GM12873 (cell line): ENCODE data around the gene FYN.
A peak's percentile ranks its signal among the peaks of the same experiment; 100 is the strongest.

Experiments used
- CTCF ChIP-seq: IDR thresholded peaks from 2 replicates; pipeline ENCODE4 v1.5.1; 2012; ENCODE audit warnings: low read depth, mild to moderate bottlenecking, moderate library complexity, low read length, control low read depth; ENCODE audit not compliant: insufficient read depth; ENCODE audit errors: missing control alignments

FYN gene

GRCh38 chr6:111722179-111722731 lies 151.0 kb downstream of the FYN start:
- no peak for TF ChIP-seq CTCF

- TF ChIP-seq CTCF: peak; percentile 84
Measured at GRCh38 chr6:111721753-111722154, 151.5 kb downstream of the FYN start.

GRCh38 chr6:111720931-111721496 lies 152.2 kb downstream of the FYN start:
- TF ChIP-seq CTCF: no peak

- no peak for TF ChIP-seq CTCF
Measured at GRCh38 chr6:111718990-111719389, 154.3 kb downstream of the FYN start.

- TF ChIP-seq CTCF: no peak
Measured at GRCh38 chr6:111718326-111718725, 154.9 kb downstream of the FYN start.

GRCh38 chr6:111717621-111718020 lies 155.6 kb downstream of the FYN start:
- TF ChIP-seq CTCF: no peak

- no peak for TF ChIP-seq CTCF
Measured at GRCh38 chr6:111716325-111716724, 156.9 kb downstream of the FYN start.
